H1 (cell line): Measurements from ENCODE around the gene MBD1. TPM values are rescaled to one million over a fixed set of nuclear protein-coding genes. Genes with fewer than 3 reads are reported as not detected.
A peak's percentile ranks its signal among the peaks of the same experiment; 100 is the strongest.

Source experiments
- RBBP5 ChIP-seq: IDR thresholded peaks from 2 replicates; pipeline ENCODE4 v1.7.1; 2012; ENCODE audit warnings: low read depth, mild to moderate bottlenecking, inconsistent platforms, low read length, moderate library complexity, borderline replicate concordance
- SIN3A ChIP-seq, 2 experiments: IDR thresholded peaks in 1 of 2; conservative IDR thresholded peaks in 1 of 2; 2 replicates each; pipeline ENCODE4 v1.6.1; 2011 to 2012; ENCODE audit warnings: low read length in 2 of 2, improper control_type of control experiment in 1 of 2, low read depth in 1 of 2, mild to moderate bottlenecking in 1 of 2
- SP1 ChIP-seq: IDR thresholded peaks from 2 replicates; pipeline ENCODE4 v1.6.1; 2011; ENCODE audit warnings: low read depth, low read length
- SP4 ChIP-seq: IDR thresholded peaks from 2 replicates; pipeline ENCODE4 v1.6.1; 2012; ENCODE audit warnings: low read length, inconsistent platforms
- TCF12 ChIP-seq: IDR thresholded peaks from 2 replicates; pipeline ENCODE4 v1.6.1; 2011; ENCODE audit warnings: low read depth, mild to moderate bottlenecking, low read length
- USF2 ChIP-seq: IDR thresholded peaks from 2 replicates; pipeline ENCODE4 v1.6.1; 2011; ENCODE audit warnings: low read length, improper control_type of control experiment
- YY1 ChIP-seq: IDR thresholded peaks from 2 replicates; pipeline ENCODE4 v1.6.1; 2011; ENCODE audit warnings: low read depth, mild to moderate bottlenecking, low read length
- polyA plus RNA-seq, 7 experiments: library from polyadenylated mRNA; depleted of rRNA in 3 of 7; stranded (reverse) in 5 of 7; unstranded in 2 of 7; fragments of >200 nt in 5 of 7; fragments of 200-250 nt in 2 of 7; gene quantifications; 1 replicate in 5 of 7; 2 replicates in 1 of 7; 4 replicates in 1 of 7; pipeline versions ENCODE4 v1.2.1 to v1.2.3, GENCODE V29; 2011 to 2013; ENCODE audit warnings: missing spikeins in 2 of 7, mixed read lengths in 2 of 7
- total RNA-seq: library from RNA; stranded (reverse); fragmentation: NEBNext Ultra II Directional; extraction: Animal tissue kit (Norgen Biotek cat#: 25700); gene quantifications from 2 replicates; pipeline ENCODE4 v1.2.1, GENCODE V29; 2021

The MBD1 gene
- total and polyA plus RNA-seq, 2 of the 8 experiments (the other 6 are each of a cell fraction or from before 2014, with no cell fraction given), result 32.2 to 41.6 TPM

GRCh38 chr18:50287441-50288347 lies 6.4 kb upstream of the MBD1 start, which contains the start of gene CXXC1 (continued):
- TF ChIP-seq USF2 (no peak), SP1 (peak; percentile 61; the same call in 1 of the 2 replicates), TCF12 (peak; percentile 26; the same call in 1 of the 2 replicates), YY1 (peak; percentile 100), SIN3A (conservative IDR thresholded peaks at IDR 0.05 in 1 of 2, IDR thresholded peaks at IDR 0.05 in 1 of 2; ENCODE audit: low read depth in 1 of 2, low read length in 2 of 2) (peak; percentile 81 to 89; a peak in 3 of 4 replicates), RBBP5 (peak; percentile 49; the same call in 1 of the 2 replicates), SP4 (no peak)
